ENCODE measurements around the gene BRSK2.

Gene BRSK2

GRCh38 chr11:1460396-1460985 lies 70.8 kb downstream of the BRSK2 start:
- Histone ChIP-seq H4K20me1 (ENCODE audit: insufficient read depth, low read length) (no peaks in the 10 kb centered on the region), H3K4me2 (ENCODE audit: low read length) (no peak overlapping the region), H3F3A (ENCODE audit: insufficient read depth, low read length) (no peaks in the 10 kb centered on the region), H3K9ac (ENCODE audit: low read length) (no peak overlapping the region), H3K4me1 (ENCODE audit: insufficient read depth, low read length, severe bottlenecking) (no peaks in the 10 kb centered on the region), H3K9me3 (ENCODE audit: low read length) (no peaks in the 10 kb centered on the region), H3K27ac (ENCODE audit: low read depth, low read length, poor library complexity, severe bottlenecking) (no peak overlapping the region), H3K36me3 (ENCODE audit: insufficient read depth, low read length) (no peaks in the 10 kb centered on the region), H3K4me3 (ENCODE audit: low read depth, low read length, poor library complexity, severe bottlenecking) (no peak overlapping the region), H2AFZ (ENCODE audit: low read length) (no peak overlapping the region), H3K9me2 (ENCODE audit: low read depth, low read length) (no peaks in the 10 kb centered on the region), H3K79me2 (ENCODE audit: insufficient read depth, low read length) (no peaks in the 10 kb centered on the region), H3K27me3 (ENCODE audit: insufficient read depth, low read length) (no peaks in the 10 kb centered on the region; the same call in 1 of the 2 replicates)
- TF ChIP-seq, protein P1, sequence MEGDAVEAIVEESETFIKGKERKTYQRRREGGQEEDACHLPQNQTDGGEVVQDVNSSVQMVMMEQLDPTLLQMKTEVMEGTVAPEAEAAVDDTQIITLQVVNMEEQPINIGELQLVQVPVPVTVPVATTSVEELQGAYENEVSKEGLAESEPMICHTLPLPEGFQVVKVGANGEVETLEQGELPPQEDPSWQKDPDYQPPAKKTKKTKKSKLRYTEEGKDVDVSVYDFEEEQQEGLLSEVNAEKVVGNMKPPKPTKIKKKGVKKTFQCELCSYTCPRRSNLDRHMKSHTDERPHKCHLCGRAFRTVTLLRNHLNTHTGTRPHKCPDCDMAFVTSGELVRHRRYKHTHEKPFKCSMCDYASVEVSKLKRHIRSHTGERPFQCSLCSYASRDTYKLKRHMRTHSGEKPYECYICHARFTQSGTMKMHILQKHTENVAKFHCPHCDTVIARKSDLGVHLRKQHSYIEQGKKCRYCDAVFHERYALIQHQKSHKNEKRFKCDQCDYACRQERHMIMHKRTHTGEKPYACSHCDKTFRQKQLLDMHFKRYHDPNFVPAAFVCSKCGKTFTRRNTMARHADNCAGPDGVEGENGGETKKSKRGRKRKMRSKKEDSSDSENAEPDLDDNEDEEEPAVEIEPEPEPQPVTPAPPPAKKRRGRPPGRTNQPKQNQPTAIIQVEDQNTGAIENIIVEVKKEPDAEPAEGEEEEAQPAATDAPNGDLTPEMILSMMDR (IDR thresholded peaks at IDR 0.05; ENCODE audit: low read length) = no peak
- TF ChIP-seq EZH2 (IDR thresholded peaks at IDR 0.05; ENCODE audit: borderline replicate concordance, low read length) = no peak

DNA sequence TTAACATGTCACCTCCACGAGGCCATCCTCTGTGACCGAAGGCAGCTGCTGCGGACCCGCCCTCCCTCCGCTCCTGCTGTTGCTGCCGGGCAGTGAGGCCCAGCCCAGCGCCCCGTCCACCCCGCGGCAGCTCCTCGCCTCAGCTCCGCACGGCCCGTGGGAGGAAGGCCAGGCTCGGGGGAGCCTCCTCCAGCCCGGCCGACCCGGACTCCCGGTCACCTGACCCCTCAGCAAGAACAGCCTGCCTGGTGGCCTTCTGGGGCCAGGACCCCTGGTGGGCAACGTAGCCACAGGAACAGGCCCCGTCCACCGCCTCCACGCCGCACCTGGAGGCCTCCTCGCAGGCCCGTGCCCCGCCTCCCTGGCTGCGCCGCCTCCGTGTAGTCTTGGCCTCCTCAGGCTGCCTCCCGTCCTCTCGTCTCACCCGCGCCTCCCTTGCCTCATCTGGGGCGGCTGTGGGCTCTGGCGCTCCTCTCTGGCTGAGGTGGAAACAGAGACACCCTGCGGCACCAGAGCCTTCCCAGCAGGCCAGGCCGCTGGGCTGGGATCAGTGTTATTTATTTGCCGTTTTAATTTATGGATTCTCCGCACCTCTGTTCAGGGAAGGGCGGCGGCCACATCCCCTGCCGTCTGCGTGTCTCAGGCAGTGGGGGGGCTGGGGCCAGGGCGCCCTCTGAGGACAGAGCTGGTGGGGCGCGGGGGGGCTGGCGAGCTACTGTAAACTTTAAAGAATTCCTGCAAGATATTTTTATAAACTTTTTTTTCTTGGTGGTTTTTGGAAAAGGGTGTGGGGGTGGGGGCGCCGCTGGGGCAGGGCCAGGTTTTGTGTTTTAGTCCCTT lies 71.5 kb downstream of the BRSK2 start:
- Histone ChIP-seq H3K9me2 (ENCODE audit: low read depth, low read length) (no peaks in the 10 kb centered on the region), H3K27ac (ENCODE audit: low read depth, low read length, poor library complexity, severe bottlenecking) (no peak overlapping the region), H3K4me3 (ENCODE audit: low read depth, low read length, poor library complexity, severe bottlenecking) (no peak overlapping the region), H3K4me1 (ENCODE audit: insufficient read depth, low read length, severe bottlenecking) (no peaks in the 10 kb centered on the region), H3F3A (ENCODE audit: insufficient read depth, low read length) (no peaks in the 10 kb centered on the region), H3K4me2 (ENCODE audit: low read length) (no peak overlapping the region), H3K9me3 (ENCODE audit: low read length) (no peaks in the 10 kb centered on the region), H3K36me3 (ENCODE audit: insufficient read depth, low read length) (no peaks in the 10 kb centered on the region), H3K9ac (ENCODE audit: low read length) (no peak overlapping the region), H3K27me3 (ENCODE audit: insufficient read depth, low read length) (no peaks in the 10 kb centered on the region; the same call in 1 of the 2 replicates), H4K20me1 (ENCODE audit: insufficient read depth, low read length) (no peaks in the 10 kb centered on the region), H3K79me2 (ENCODE audit: insufficient read depth, low read length) (no peaks in the 10 kb centered on the region), H2AFZ (ENCODE audit: low read length) (no peak overlapping the region)
- TF ChIP-seq, protein P1 (IDR thresholded peaks at IDR 0.05; ENCODE audit: low read length) = no peak
- TF ChIP-seq EZH2 (IDR thresholded peaks at IDR 0.05; ENCODE audit: borderline replicate concordance, low read length) = no peak

- H4K20me1 ChIP-seq (ENCODE audit: insufficient read depth, low read length) = no peaks in the 10 kb centered on the region
- no peaks in the 10 kb centered on the region; the same call in 1 of the 2 replicates for H3K27me3 ChIP-seq (ENCODE audit: insufficient read depth, low read length)
- TF ChIP-seq, protein P1 (IDR thresholded peaks at IDR 0.05; ENCODE audit: low read length) = no peak
- TF ChIP-seq EZH2 (IDR thresholded peaks at IDR 0.05; ENCODE audit: borderline replicate concordance, low read length) = no peak
- no peak overlapping the region for H3K4me3 ChIP-seq (ENCODE audit: low read depth, low read length, poor library complexity, severe bottlenecking)
- H3K36me3 ChIP-seq (ENCODE audit: insufficient read depth, low read length) = no peaks in the 10 kb centered on the region
- no peaks in the 10 kb centered on the region for H3K4me1 ChIP-seq (ENCODE audit: insufficient read depth, low read length, severe bottlenecking)
- H3K79me2 ChIP-seq (ENCODE audit: insufficient read depth, low read length) = no peaks in the 10 kb centered on the region
- no peak overlapping the region for H3K4me2 ChIP-seq (ENCODE audit: low read length)
- H3F3A ChIP-seq (ENCODE audit: insufficient read depth, low read length) = no peaks in the 10 kb centered on the region
- H3K9ac ChIP-seq (ENCODE audit: low read length) = no peak overlapping the region
- no peak overlapping the region for H3K27ac ChIP-seq (ENCODE audit: low read depth, low read length, poor library complexity, severe bottlenecking)
- no peaks in the 10 kb centered on the region for H3K9me3 ChIP-seq (ENCODE audit: low read length)
- H3K9me2 ChIP-seq (ENCODE audit: low read depth, low read length) = no peaks in the 10 kb centered on the region
- no peak overlapping the region for H2AFZ ChIP-seq (ENCODE audit: low read length)
Measured at GRCh38 chr11:1461826-1462697, 72.3 kb downstream of the BRSK2 start.
